SK-N-SH (cell line): ENCODE results near the gene ISOC1. TPM values are rescaled to one million over a fixed set of nuclear protein-coding genes. Genes with fewer than 3 reads are reported as not detected.

Experiments
- CTCF ChIA-PET: fragments of 300-600, 350-600 bp; formaldehyde crosslinking; extraction: SDS; loops from one replicate; lab custom pipeline; 2021; lab: Yijun Ruan, JAX
- POLR2A ChIA-PET: fragments of 350-600 bp; sonication (Branson Sonifier 250); formaldehyde crosslinking; extraction: SDS; loops from one replicate; lab custom pipeline; 2020; ENCODE audit warnings: antibody characterized with exemption, inconsistent platforms; lab: Yijun Ruan, JAX
- DNase-seq: peaks from one replicate; pipeline ENCODE4 v3.0.0; 2012
- H2AFZ ChIP-seq: fragments of 200-600 bp; sonication (generic); 2 replicates; pipeline ENCODE4 v1.8.1; 2016; ENCODE audit warnings: antibody characterized with exemption, mild to moderate bottlenecking, low read depth
- H3F3A ChIP-seq: fragments of 200-600 bp; sonication (generic); replicated peaks from 2 replicates; pipeline ENCODE3; 2016; ENCODE audit warnings: antibody characterized with exemption, mild to moderate bottlenecking; ENCODE audit not compliant: insufficient read depth
- H3K27ac ChIP-seq, 2 experiments: fragments of 200-500 bp in 1 of 2; fragments of 200-600 bp in 1 of 2; sonication (Bioruptor generic) in 1 of 2; sonication (generic), shearing (Covaris generic) in 1 of 2; 2 replicates each; pipeline versions ENCODE4 v1.5.1 to v1.6.1; 2014 to 2016; ENCODE audit warnings: low read depth in 2 of 2, inconsistent platforms in 1 of 2, low read length in 1 of 2, mild to moderate bottlenecking in 1 of 2, mixed read lengths in 1 of 2
- H3K27me3 ChIP-seq: fragments of 200-600 bp; sonication (generic), shearing (Covaris generic); 2 replicates; pipeline ENCODE4 v1.6.1; 2016; ENCODE audit warnings: mixed run types; ENCODE audit not compliant: insufficient read depth
- H3K36me3 ChIP-seq, 2 experiments: fragments of 200-500 bp in 1 of 2; fragments of 200-600 bp in 1 of 2; sonication (Bioruptor generic) in 1 of 2; sonication (generic) in 1 of 2; replicated peaks in 1 of 2; 2 replicates each; pipeline versions ENCODE3 to v1.5.1; 2014 to 2016; ENCODE audit warnings: low read length in 1 of 2, mild to moderate bottlenecking in 1 of 2; ENCODE audit not compliant: insufficient read depth in 2 of 2, control insufficient read depth in 1 of 2
- H3K4me1 ChIP-seq, 2 experiments: fragments of 200-500 bp in 1 of 2; fragments of 200-600 bp in 1 of 2; sonication (Bioruptor generic) in 1 of 2; sonication (generic), shearing (Covaris generic) in 1 of 2; 2 replicates each; pipeline versions ENCODE4 v1.5.1 to v1.6.1; 2014 to 2016; ENCODE audit warnings: low read depth in 1 of 2, low read length in 1 of 2, mixed run types in 1 of 2; ENCODE audit not compliant: insufficient read depth in 2 of 2, control insufficient read depth in 1 of 2
- H3K4me2 ChIP-seq: fragments of 200-600 bp; sonication (generic), shearing (Covaris generic); 2 replicates; pipeline ENCODE4 v1.6.1; 2017; ENCODE audit warnings: mixed run types
- H3K4me3 ChIP-seq, 2 experiments: fragments of 200-500 bp in 1 of 2; fragments of 200-600 bp in 1 of 2; sonication (Bioruptor generic) in 1 of 2; sonication (generic), shearing (Covaris generic) in 1 of 2; 2 replicates each; pipeline versions ENCODE4 v1.5.1 to v1.8.1; 2014 to 2016; ENCODE audit warnings: low read depth in 2 of 2, inconsistent platforms in 1 of 2, low read length in 1 of 2, mild to moderate bottlenecking in 1 of 2, mixed read lengths in 1 of 2, moderate library complexity in 1 of 2
- H3K79me2 ChIP-seq: fragments of 200-600 bp; sonication (generic); 2 replicates; pipeline ENCODE4 v1.8.1; 2017; ENCODE audit warnings: mild to moderate bottlenecking; ENCODE audit not compliant: insufficient read depth
- H3K9ac ChIP-seq: fragments of 200-600 bp; sonication (generic); 2 replicates; pipeline ENCODE4 v1.6.1; 2017; ENCODE audit warnings: mixed run types
- H3K9me2 ChIP-seq: fragments of 200-600 bp; sonication (generic); 2 replicates; pipeline ENCODE4 v1.6.1; 2017; ENCODE audit warnings: mixed run types
- H3K9me3 ChIP-seq: fragments of 200-600 bp; sonication (generic); 2 replicates; pipeline ENCODE4 v1.6.1; 2017; ENCODE audit warnings: mixed run types, mild to moderate bottlenecking, moderate library complexity
- H4K20me1 ChIP-seq: fragments of 200-600 bp; sonication (generic); 2 replicates; pipeline ENCODE4 v1.6.1; 2017; ENCODE audit warnings: mild to moderate bottlenecking, mixed run types; ENCODE audit not compliant: insufficient read depth
- CHD2 ChIP-seq: fragments of 150-350 bp; IDR thresholded peaks from 2 replicates; pipeline ENCODE4 v1.6.1; 2018; ENCODE audit warnings: low read length; ENCODE audit not compliant: partially characterized antibody
- CTCF ChIP-seq: fragments of 200-600 bp; sonication (generic); IDR thresholded peaks from 2 replicates; pipeline ENCODE4 v1.6.1; 2017; ENCODE audit warnings: antibody characterized with exemption, mild to moderate bottlenecking, moderate library complexity
- EP300 ChIP-seq, 2 experiments: IDR thresholded peaks; 2 replicates each; pipeline versions ENCODE4 v1.4.0 to v1.6.1; 2012; ENCODE audit warnings: borderline replicate concordance in 1 of 2, low read depth in 1 of 2, low read length in 1 of 2
- EZH2phosphoT487 ChIP-seq: fragments of 200-600 bp; sonication (generic); IDR thresholded peaks from 2 replicates; pipeline ENCODE4 v1.6.1; 2017; ENCODE audit warnings: low read depth, mixed run types, mild to moderate bottlenecking, antibody characterized with exemption, moderate library complexity, borderline replicate concordance
- FOSL2 ChIP-seq: IDR thresholded peaks from 2 replicates; pipeline ENCODE4 v1.4.0; 2012; ENCODE audit warnings: low read depth, mild to moderate bottlenecking, moderate library complexity, borderline replicate concordance
- FOXJ3 ChIP-seq: sonication (generic); formaldehyde crosslinking; IDR thresholded peaks from 2 replicates; pipeline ENCODE4 v1.5.1; 2020; ENCODE audit warnings: mild to moderate bottlenecking, missing genetic modification reagents
- FOXM1 ChIP-seq: IDR thresholded peaks from 2 replicates; pipeline ENCODE4 v1.4.0; 2012; ENCODE audit warnings: low read depth, mild to moderate bottlenecking
- GABPA ChIP-seq: IDR thresholded peaks from 2 replicates; pipeline ENCODE4 v1.4.0; 2012; ENCODE audit warnings: low read depth, mild to moderate bottlenecking
- JUND ChIP-seq: IDR thresholded peaks from 2 replicates; pipeline ENCODE4 v1.4.0; 2012
- MAX ChIP-seq: IDR thresholded peaks from 2 replicates; pipeline ENCODE4 v1.4.0; 2012; ENCODE audit warnings: low read depth
- MEF2A ChIP-seq: IDR thresholded peaks from 2 replicates; pipeline ENCODE4 v1.4.0; 2012; ENCODE audit warnings: low read depth, borderline replicate concordance
- MXI1 ChIP-seq: IDR thresholded peaks from 2 replicates; pipeline ENCODE4 v1.6.1; 2012; ENCODE audit warnings: mild to moderate bottlenecking, low read depth, low read length, improper control_type of control experiment
- NFIC ChIP-seq: IDR thresholded peaks from 2 replicates; pipeline ENCODE4 v1.4.0; 2012; ENCODE audit warnings: borderline replicate concordance
- POLR2AphosphoS5 ChIP-seq: IDR thresholded peaks from 2 replicates; pipeline ENCODE4 v1.6.1; 2012; ENCODE audit warnings: low read depth, low read length
- RAD21 ChIP-seq: IDR thresholded peaks from 2 replicates; pipeline ENCODE4 v1.6.1; 2012; ENCODE audit warnings: mild to moderate bottlenecking, low read length
- RCOR1 ChIP-seq: fragments of 150-350 bp; IDR thresholded peaks from 2 replicates; pipeline ENCODE4 v1.6.1; 2017; ENCODE audit warnings: antibody characterized with exemption, low read length
- REST ChIP-seq: IDR thresholded peaks from 2 replicates; pipeline ENCODE4 v1.6.1; 2012; ENCODE audit warnings: mild to moderate bottlenecking, low read depth, low read length, moderate library complexity
- RXRA ChIP-seq: IDR thresholded peaks from 2 replicates; pipeline ENCODE4 v1.4.0; 2012; ENCODE audit warnings: low read depth, mild to moderate bottlenecking, borderline replicate concordance
- SIN3A ChIP-seq: IDR thresholded peaks from 2 replicates; pipeline ENCODE4 v1.6.1; 2012; ENCODE audit warnings: low read depth, mild to moderate bottlenecking, low read length, moderate library complexity, borderline replicate concordance
- SMC3 ChIP-seq: IDR thresholded peaks from 2 replicates; pipeline ENCODE4 v1.6.1; 2012; ENCODE audit warnings: low read depth, low read length, improper control_type of control experiment
- TAF1 ChIP-seq: IDR thresholded peaks from 2 replicates; pipeline ENCODE4 v1.6.1; 2012; ENCODE audit warnings: low read depth, mild to moderate bottlenecking, low read length, moderate library complexity, borderline replicate concordance
- TCF12 ChIP-seq: IDR thresholded peaks from 2 replicates; pipeline ENCODE4 v1.4.0; 2012
- TEAD4 ChIP-seq: IDR thresholded peaks from 2 replicates; pipeline ENCODE4 v1.4.0; 2012; ENCODE audit warnings: mild to moderate bottlenecking, borderline replicate concordance; ENCODE audit not compliant: insufficient read depth
- USF1 ChIP-seq: IDR thresholded peaks from 2 replicates; pipeline ENCODE4 v1.4.0; 2012; ENCODE audit warnings: low read depth, borderline replicate concordance
- YY1 ChIP-seq: IDR thresholded peaks from 2 replicates; pipeline ENCODE4 v1.4.0; 2012; ENCODE audit warnings: low read depth, mild to moderate bottlenecking
- ZBTB33 ChIP-seq: IDR thresholded peaks from 2 replicates; pipeline ENCODE4 v1.4.0; 2012; ENCODE audit warnings: low read depth, borderline replicate concordance
- WGBS: methylation state at CpG from one replicate; pipeline ENCODE4 v1.1.6; 2017; ENCODE audit warnings: low lambda C conversion rate; 5-methylcytosine and 5-hydroxymethylcytosine counted together
- polyA plus RNA-seq, 3 experiments: library from polyadenylated mRNA; depleted of rRNA; stranded (reverse); fragments of >200 nt; gene quantifications; 2 replicates each; pipeline ENCODE4 v1.2.3, GENCODE V29; 2012

Gene ISOC1
- polyA plus RNA-seq, 1 of the 3 experiments (the other 2 are of a cell fraction) = 20.6 TPM

GRCh38 chr5:129063483-129064113, 31.0 kb upstream of the ISOC1 start:
- Histone ChIP-seq H3K36me3 (no peaks in the 10 kb centered on the region), H3K9ac (no peak overlapping the region), H3K27ac (peak overlapping the region; percentile 36 to 97; a peak in 3 of 4 replicates), H2AFZ (no peak overlapping the region), H3K9me3 (no peaks in the 10 kb centered on the region), H3K79me2 (no peaks in the 10 kb centered on the region), H3K9me2 (no peaks in the 10 kb centered on the region), H3K4me2 (peak overlapping the region; percentile 1; the same call in 1 of the 2 replicates), H3F3A (no peaks in the 10 kb centered on the region), H3K4me1 (peaks cover 0 to 24% of the 10 kb centered on the region in 2 experiments; a peak in 2 of 4 replicates), H3K27me3 (no peaks in the 10 kb centered on the region), H4K20me1 (no peaks in the 10 kb centered on the region), H3K4me3 (no peak overlapping the region)
- POLR2A ChIA-PET = interaction anchor here (1.1 kb wide), 1 partner anchor 31 kb away, joined by 3 read pairs; the partner anchor contains the start of gene ISOC1
- peak; percentile 54 for DNase-seq
- 20% methylated on average over 1 of the region's 1 CpG for WGBS
- CTCF ChIA-PET = interaction anchor here (0.7 to 1.2 kb wide), 5 partner anchors 9 to 157 kb away, joined by 3 to 6 read pairs (median 3); partner anchors contain the start of gene ISOC1
- TF ChIP-seq TEAD4 (no peak), YY1 (no peak), SIN3A (no peak), SMC3 (no peak), FOXM1 (no peak), RCOR1 (peak; percentile 39; the same call in 1 of the 2 replicates), NFIC (peak; percentile 81), ZBTB33 (no peak), FOSL2 (no peak), CTCF (no peak), CHD2 (peak; percentile 28), TCF12 (peak; percentile 60), RXRA (no peak), USF1 (no peak), EZH2phosphoT487 (no peak), REST (no peak), TAF1 (no peak), RAD21 (peak; percentile 34), FOXJ3 (CRISPR knock-in tag) (no peak), EP300 (IDR thresholded peaks at IDR 0.05; ENCODE audit: borderline replicate concordance in 1 of 2, low read depth in 1 of 2, low read length in 1 of 2) (peak in 1 of 2 experiments; percentile 68; a peak in 2 of 4 replicates), JUND (0 out of 2 replicates have a peak, but pooled peaks have one; percentile 13), MAX (no peak), MEF2A (no peak), MXI1 (peak; percentile 46; the same call in 1 of the 2 replicates), POLR2AphosphoS5 (no peak), GABPA (no peak)
